ENCODE data around the gene TRPM6. TPM values are rescaled to one million over a fixed set of nuclear protein-coding genes. Genes with fewer than 3 reads are reported as not detected.

Gene TRPM6
- total and polyA plus RNA-seq, 2 donors (not counting 3 experiments of a cell fraction or from before 2014, with no cell fraction given): 0.01 to 0.22 TPM

DNA sequence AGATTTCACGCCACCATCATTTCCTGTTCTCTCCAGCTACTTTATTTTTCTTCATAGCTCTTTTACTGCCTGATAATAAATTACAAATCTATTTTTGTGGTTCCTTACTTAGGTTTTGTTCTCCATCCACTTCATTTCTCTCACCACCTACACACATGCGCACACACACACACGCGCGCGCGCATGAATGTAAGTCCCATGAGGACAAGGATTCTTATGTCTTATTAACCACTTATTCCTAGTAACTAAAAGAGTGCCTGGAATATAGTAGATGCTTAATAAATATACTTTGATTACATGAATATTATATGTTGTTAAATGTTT is 116.5 kb downstream of the TRPM6 start:
- Histone ChIP-seq H3K4me1 (ENCODE audit: control insufficient read depth, extremely low read depth, insufficient read depth, low read length) (no peaks in the 10 kb centered on the region), H3K9me1 (replicated peaks; ENCODE audit: control insufficient read depth, extremely low read depth, insufficient read depth, low read length) (no peaks in the 10 kb centered on the region), H3K27me3 (ENCODE audit: control insufficient read depth in 2 of 2, insufficient read depth in 2 of 2, low read length in 2 of 2) (peaks cover 2 to 3% of the 10 kb centered on the region in 2 experiments), H3K27ac (ENCODE audit: insufficient read depth, low read depth, low read length) (no peak overlapping the region), H2AFZ (ENCODE audit: low read depth, low read length) (no peak overlapping the region), H4K20me1 (replicated peaks; ENCODE audit: control insufficient read depth, extremely low read depth, insufficient read depth, low read length) (no peaks in the 10 kb centered on the region), H3K36me3 (ENCODE audit: control insufficient read depth in 2 of 2, extremely low read depth in 1 of 2, insufficient read depth in 2 of 2, low read length in 2 of 2) (no peaks in the 10 kb centered on the region), H3K79me2 (ENCODE audit: control insufficient read depth, insufficient read depth, low read length) (no peaks in the 10 kb centered on the region), H3K4me3 (replicated peaks in 1 of 3; ENCODE audit: insufficient read depth in 1 of 3, low read depth in 1 of 3, low read length in 3 of 3) (no peak overlapping the region), H3K9ac (replicated peaks; ENCODE audit: extremely low read depth, insufficient read depth, low read length) (no peak overlapping the region), H3K9me3 (replicated peaks; ENCODE audit: control insufficient read depth, insufficient read depth, low read length) (no peaks in the 10 kb centered on the region), H3K4me2 (ENCODE audit: insufficient read depth, low read length) (no peak overlapping the region)
- no TSS peak for BruUV-seq (replicated peaks)
- intact Hi-C loops (cut with micrococcal nuclease) (loop anchor here (10.0 kb wide), 1 partner anchor 1094 kb away; no protein-coding TSS in a partner anchor), dilution Hi-C loops (cut with MboI; ENCODE audit: extremely low pct_ligation_motif_present, low sequenced_read_pairs) (no loop called here)
- no peak for TF ChIP-seq MYC (IDR thresholded peaks at IDR 0.05; ENCODE audit: low read depth, low read length)
- TF ChIP-seq GATA2 (IDR thresholded peaks at IDR 0.05; ENCODE audit: insufficient read depth, insufficient read length, low read depth, low read length): no peak
- TF ChIP-seq JUN (IDR thresholded peaks at IDR 0.05; ENCODE audit: borderline replicate concordance, insufficient read depth, insufficient read length, low read depth): no peak
- no peak for TF ChIP-seq CTCF (IDR thresholded peaks at IDR 0.05; ENCODE audit: extremely low read depth in 1 of 2, insufficient read depth in 1 of 2, low read depth in 1 of 2, low read length in 2 of 2)
- TF ChIP-seq POLR2A (IDR thresholded peaks at IDR 0.05; ENCODE audit: low read depth, low read length): no peak
- TF ChIP-seq POLR2AphosphoS5 (IDR thresholded peaks at IDR 0.05; ENCODE audit: insufficient read depth, low read depth, low read length): no peak
- no peak for TF ChIP-seq FOS (IDR thresholded peaks at IDR 0.05; ENCODE audit: borderline replicate concordance, insufficient read depth, low read length)
- no peak for TF ChIP-seq EZH2 (IDR thresholded peaks at IDR 0.05; ENCODE audit: borderline replicate concordance, low read depth, low read length, severe bottlenecking)
- TF ChIP-seq, protein P1, sequence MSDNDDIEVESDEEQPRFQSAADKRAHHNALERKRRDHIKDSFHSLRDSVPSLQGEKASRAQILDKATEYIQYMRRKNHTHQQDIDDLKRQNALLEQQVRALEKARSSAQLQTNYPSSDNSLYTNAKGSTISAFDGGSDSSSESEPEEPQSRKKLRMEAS (IDR thresholded peaks at IDR 0.05; ENCODE audit: insufficient read depth, insufficient read length): no peak
- DNase-seq (ENCODE audit: low read depth, low spot score): no peak
- FAIRE-seq: no peak
- ChIA-PET POLR2A (no interaction called here), CTCF (interaction anchor here (1.1 to 7.6 kb wide), 9 partner anchors 14 to 1571 kb away, joined by 3 to 127 read pairs (median 4); no protein-coding TSS in a partner anchor)

Data from endothelial cell of umbilical vein (primary cell).